PC-9 (cell line): ENCODE data around the gene ROR2.

Experiments used
- CTCF ChIP-seq: fragments of 200-600 bp; sonication (generic); conservative IDR thresholded peaks from 2 replicates; pipeline ENCODE4 v1.6.1; 2017; ENCODE audit warnings: mixed run types, antibody characterized with exemption, mild to moderate bottlenecking, moderate library complexity
- EZH2 ChIP-seq: fragments of 200-600 bp; sonication (generic); IDR thresholded peaks from 2 replicates; pipeline ENCODE4 v1.8.0; 2017; ENCODE audit warnings: antibody characterized with exemption, low read depth

GRCh38 chr9:91937056-91937455 is 13.0 kb downstream of the ROR2 start:
- TF ChIP-seq CTCF, result no peak
- no peak for TF ChIP-seq EZH2
